ENCODE results near the gene PCF11. TPM values are rescaled to one million over a fixed set of nuclear protein-coding genes. Genes with fewer than 3 reads are reported as not detected.
"Not testable (repeated sequence)": the region's sequence is repeated elsewhere in the genome, so short reads cannot be mapped to it uniquely, and the experiment has no call there.

Gene PCF11
- total RNA-seq, 1 experiment from 2014 or later, result 77.5 TPM

GRCh38 chr11:83125577-83125976, 31.4 kb upstream of the PCF11 start:
- Histone ChIP-seq H3K36me3 (ENCODE audit: insufficient read depth, low read length, poor library complexity, severe bottlenecking) (no peaks in the 10 kb centered on the region), H3K27me3 (replicated peaks; ENCODE audit: insufficient read depth, low read depth, low read length, poor library complexity) (no peaks in the 10 kb centered on the region), H3K27ac (ENCODE audit: low read depth, low read length, poor library complexity, severe bottlenecking) (no peak overlapping the region), H3K4me3 (ENCODE audit: low read depth, low read length, poor library complexity, severe bottlenecking) (no peak overlapping the region), H3K9me3 (ENCODE audit: low read depth, low read length, poor library complexity, severe bottlenecking) (no peaks in the 10 kb centered on the region), H3K4me1 (ENCODE audit: insufficient read depth, low read length, poor library complexity, severe bottlenecking) (no peaks in the 10 kb centered on the region)
- DNase-seq (ENCODE audit: low spot score), result no peak
- BruUV-seq (replicated peaks), result no TSS peak
- ChIA-PET POLR2A (ENCODE audit: low non-redundant PET) (no interaction called here), CTCF (no interaction called here)
- no peak for TF ChIP-seq EZH2 (IDR thresholded peaks at IDR 0.05; ENCODE audit: borderline replicate concordance, low read depth, low read length, poor library complexity, severe bottlenecking)
- intact Hi-C loops (cut with micrococcal nuclease; ENCODE audit: unreplicated experiment), result no loop called here

GRCh38 chr11:83127310-83127637, 29.7 kb upstream of the PCF11 start:
- H3K4me3 ChIP-seq (ENCODE audit: low read depth, low read length, poor library complexity, severe bottlenecking), result no peak overlapping the region
- no peak for DNase-seq (ENCODE audit: low spot score)
- no peak overlapping the region for H3K27ac ChIP-seq (ENCODE audit: low read depth, low read length, poor library complexity, severe bottlenecking)
- H3K36me3 ChIP-seq (ENCODE audit: insufficient read depth, low read length, poor library complexity, severe bottlenecking), result no peaks in the 10 kb centered on the region
- ChIA-PET POLR2A (ENCODE audit: low non-redundant PET) (no interaction called here), CTCF (no interaction called here)
- H3K9me3 ChIP-seq (ENCODE audit: low read depth, low read length, poor library complexity, severe bottlenecking), result no peaks in the 10 kb centered on the region
- BruUV-seq (replicated peaks), result no TSS peak
- H3K4me1 ChIP-seq (ENCODE audit: insufficient read depth, low read length, poor library complexity, severe bottlenecking), result no peaks in the 10 kb centered on the region
- TF ChIP-seq EZH2 (IDR thresholded peaks at IDR 0.05; ENCODE audit: borderline replicate concordance, low read depth, low read length, poor library complexity, severe bottlenecking), result no peak
- no peak for TF ChIP-seq CTCF (conservative IDR thresholded peaks at IDR 0.05; ENCODE audit: low read depth, low read length)
- no peaks in the 10 kb centered on the region for H3K27me3 ChIP-seq (replicated peaks; ENCODE audit: insufficient read depth, low read depth, low read length, poor library complexity)
- intact Hi-C loops (cut with micrococcal nuclease; ENCODE audit: unreplicated experiment), result no loop called here

- CTCF ChIA-PET, result no interaction called here
- Histone ChIP-seq H3K4me1 (ENCODE audit: insufficient read depth, low read length, poor library complexity, severe bottlenecking) (no peaks in the 10 kb centered on the region), H3K36me3 (ENCODE audit: insufficient read depth, low read length, poor library complexity, severe bottlenecking) (no peaks in the 10 kb centered on the region), H3K4me3 (ENCODE audit: low read depth, low read length, poor library complexity, severe bottlenecking) (no peak overlapping the region), H3K27ac (ENCODE audit: low read depth, low read length, poor library complexity, severe bottlenecking) (no peak overlapping the region), H3K9me3 (ENCODE audit: low read depth, low read length, poor library complexity, severe bottlenecking) (no peaks in the 10 kb centered on the region), H3K27me3 (replicated peaks; ENCODE audit: insufficient read depth, low read depth, low read length, poor library complexity) (no peaks in the 10 kb centered on the region)
- no TSS peak for BruUV-seq (replicated peaks)
- POLR2A ChIA-PET (ENCODE audit: low non-redundant PET), result no interaction called here
- TF ChIP-seq CTCF (conservative IDR thresholded peaks at IDR 0.05; ENCODE audit: low read depth, low read length) (no peak), EZH2 (IDR thresholded peaks at IDR 0.05; ENCODE audit: borderline replicate concordance, low read depth, low read length, poor library complexity, severe bottlenecking) (no peak)
- intact Hi-C loops (cut with micrococcal nuclease; ENCODE audit: unreplicated experiment), result no loop called here
- no peak for DNase-seq (ENCODE audit: low spot score)
Observed at GRCh38 chr11:83132191-83132590, 24.7 kb upstream of the PCF11 start.

- H3K36me3 ChIP-seq (ENCODE audit: insufficient read depth, low read length, poor library complexity, severe bottlenecking); POLR2A ChIA-PET (ENCODE audit: low non-redundant PET); H3K27me3 ChIP-seq (replicated peaks; ENCODE audit: insufficient read depth, low read depth, low read length, poor library complexity); intact Hi-C loops (cut with micrococcal nuclease; ENCODE audit: unreplicated experiment); CTCF ChIA-PET; H3K27ac ChIP-seq (ENCODE audit: low read depth, low read length, poor library complexity, severe bottlenecking); H3K9me3 ChIP-seq (ENCODE audit: low read depth, low read length, poor library complexity, severe bottlenecking); H3K4me1 ChIP-seq (ENCODE audit: insufficient read depth, low read length, poor library complexity, severe bottlenecking); BruUV-seq (replicated peaks); DNase-seq (ENCODE audit: low spot score); H3K4me3 ChIP-seq (ENCODE audit: low read depth, low read length, poor library complexity, severe bottlenecking): not testable (repeated sequence)
Observed at GRCh38 chr11:83133266-83133665, 23.7 kb upstream of the PCF11 start.
